ENCODE data around the gene CERS3. TPM values are rescaled to one million over a fixed set of nuclear protein-coding genes. Genes with fewer than 3 reads are reported as not detected.

Gene CERS3
- total RNA-seq, 1 experiment from 2014 or later = not detected

GRCh38 chr15:100385300-100386050 lies 143.3 kb downstream of the CERS3 start:
- no TSS peak for BruUV-seq (replicated peaks)
- H3K4me3 ChIP-seq (ENCODE audit: low read depth, low read length, poor library complexity, severe bottlenecking) = no peak overlapping the region
- H3K9me3 ChIP-seq (ENCODE audit: low read depth, low read length, poor library complexity, severe bottlenecking) = peaks cover 7% of the 10 kb centered on the region
- no peak for DNase-seq (ENCODE audit: low spot score)
- no peak overlapping the region for H3K27ac ChIP-seq (ENCODE audit: low read depth, low read length, poor library complexity, severe bottlenecking)
- no peaks in the 10 kb centered on the region for H3K27me3 ChIP-seq (replicated peaks; ENCODE audit: insufficient read depth, low read depth, low read length, poor library complexity)
- H3K36me3 ChIP-seq (ENCODE audit: insufficient read depth, low read length, poor library complexity, severe bottlenecking) = no peaks in the 10 kb centered on the region
- ChIA-PET CTCF (no interaction called here), POLR2A (ENCODE audit: low non-redundant PET) (no interaction called here)
- no peaks in the 10 kb centered on the region for H3K4me1 ChIP-seq (ENCODE audit: insufficient read depth, low read length, poor library complexity, severe bottlenecking)
- intact Hi-C loops (cut with micrococcal nuclease; ENCODE audit: unreplicated experiment) = no loop called here
- TF ChIP-seq EZH2 (IDR thresholded peaks at IDR 0.05; ENCODE audit: borderline replicate concordance, low read depth, low read length, poor library complexity, severe bottlenecking) = no peak
- TF ChIP-seq CTCF (conservative IDR thresholded peaks at IDR 0.05; ENCODE audit: low read depth, low read length) = no peak

- intact Hi-C loops (cut with micrococcal nuclease; ENCODE audit: unreplicated experiment) = no loop called here
- Histone ChIP-seq H3K36me3 (ENCODE audit: insufficient read depth, low read length, poor library complexity, severe bottlenecking) (no peaks in the 10 kb centered on the region), H3K4me1 (ENCODE audit: insufficient read depth, low read length, poor library complexity, severe bottlenecking) (no peaks in the 10 kb centered on the region), H3K27ac (ENCODE audit: low read depth, low read length, poor library complexity, severe bottlenecking) (no peak overlapping the region), H3K4me3 (ENCODE audit: low read depth, low read length, poor library complexity, severe bottlenecking) (no peak overlapping the region), H3K9me3 (ENCODE audit: low read depth, low read length, poor library complexity, severe bottlenecking) (peaks cover 7% of the 10 kb centered on the region), H3K27me3 (replicated peaks; ENCODE audit: insufficient read depth, low read depth, low read length, poor library complexity) (no peaks in the 10 kb centered on the region)
- no peak for TF ChIP-seq EZH2 (IDR thresholded peaks at IDR 0.05; ENCODE audit: borderline replicate concordance, low read depth, low read length, poor library complexity, severe bottlenecking)
- TF ChIP-seq CTCF (conservative IDR thresholded peaks at IDR 0.05; ENCODE audit: low read depth, low read length) = no peak
- BruUV-seq (replicated peaks) = no TSS peak
- DNase-seq (ENCODE audit: low spot score) = no peak
- CTCF ChIA-PET = no interaction called here
- POLR2A ChIA-PET (ENCODE audit: low non-redundant PET) = no interaction called here
Measured at GRCh38 chr15:100384108-100384410, 144.7 kb downstream of the CERS3 start.

GRCh38 chr15:100383302-100384107 lies 145.2 kb downstream of the CERS3 start:
- BruUV-seq (replicated peaks) = no TSS peak
- ChIA-PET CTCF (no interaction called here), POLR2A (ENCODE audit: low non-redundant PET) (no interaction called here)
- TF ChIP-seq CTCF (conservative IDR thresholded peaks at IDR 0.05; ENCODE audit: low read depth, low read length) (no peak), EZH2 (IDR thresholded peaks at IDR 0.05; ENCODE audit: borderline replicate concordance, low read depth, low read length, poor library complexity, severe bottlenecking) (no peak)
- Histone ChIP-seq H3K4me1 (ENCODE audit: insufficient read depth, low read length, poor library complexity, severe bottlenecking) (no peaks in the 10 kb centered on the region), H3K36me3 (ENCODE audit: insufficient read depth, low read length, poor library complexity, severe bottlenecking) (no peaks in the 10 kb centered on the region), H3K27ac (ENCODE audit: low read depth, low read length, poor library complexity, severe bottlenecking) (no peak overlapping the region), H3K9me3 (ENCODE audit: low read depth, low read length, poor library complexity, severe bottlenecking) (peaks cover 7% of the 10 kb centered on the region), H3K4me3 (ENCODE audit: low read depth, low read length, poor library complexity, severe bottlenecking) (no peak overlapping the region), H3K27me3 (replicated peaks; ENCODE audit: insufficient read depth, low read depth, low read length, poor library complexity) (no peaks in the 10 kb centered on the region)
- DNase-seq (ENCODE audit: low spot score) = peak; percentile 2
- intact Hi-C loops (cut with micrococcal nuclease; ENCODE audit: unreplicated experiment) = no loop called here

All from A673 (cell line).